Measurements from ENCODE around the gene RNASE8. TPM values are rescaled to one million over a fixed set of nuclear protein-coding genes. Genes with fewer than 3 reads are reported as not detected.

RNASE8 gene
- polyA plus RNA-seq, 1 donor from 2014 or later = not detected

DNA sequence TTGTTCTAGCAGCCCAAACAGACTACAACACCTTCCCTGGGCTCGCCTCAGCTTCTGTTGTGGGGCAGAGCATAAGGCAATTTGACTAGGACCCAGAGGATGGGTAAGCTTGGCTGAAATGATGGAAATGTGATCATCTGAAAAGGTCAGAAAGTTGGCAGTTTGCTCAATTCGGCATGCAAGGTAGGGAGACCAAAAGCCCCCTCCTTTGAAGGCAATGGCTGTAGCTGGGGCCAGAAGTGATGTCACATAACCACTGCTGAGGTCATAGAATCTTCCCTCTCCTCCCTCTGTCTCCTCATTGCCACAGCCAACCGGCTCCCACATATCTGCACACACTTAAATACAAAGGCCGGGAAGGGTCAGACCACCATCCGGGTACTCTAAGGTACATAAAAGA is 27.7 kb upstream of the RNASE8 start, which contains the start of gene TPPP2:
Gene TPPP2, plus strand, starts transcription at position 301 of the 400 bp plus-strand sequence. CDS start 365 bp downstream, outside the sequence.
- no peaks in the 10 kb centered on the region for H4K20me1 ChIP-seq (ENCODE audit: insufficient read depth)
- no peaks in the 10 kb centered on the region for H3K36me3 ChIP-seq (ENCODE audit: insufficient read depth, low read length)
- no peaks in the 10 kb centered on the region for H3K79me2 ChIP-seq (replicated peaks; ENCODE audit: insufficient read depth, low read length)
- no peak within 1 kb of the TSS for H3K4me2 ChIP-seq (ENCODE audit: low read length)
- no peak within 1 kb of the TSS for H2AFZ ChIP-seq (ENCODE audit: low read depth, low read length)
- H3K9me3 ChIP-seq (ENCODE audit: low read length) = no peaks in the 10 kb centered on the region
- H3F3A ChIP-seq (ENCODE audit: insufficient read depth, low read length, poor library complexity, severe bottlenecking) = no peaks in the 10 kb centered on the region
- no peak within 1 kb of the TSS for H3K9ac ChIP-seq (ENCODE audit: low read length)
- H3K9me2 ChIP-seq (ENCODE audit: insufficient read depth, low read length) = no peaks in the 10 kb centered on the region
- H3K4me3 ChIP-seq (ENCODE audit: low read length) = no peak within 1 kb of the TSS
- TF ChIP-seq POLR2AphosphoS5 (IDR thresholded peaks at IDR 0.05) = no peak
- TF ChIP-seq, protein P1, sequence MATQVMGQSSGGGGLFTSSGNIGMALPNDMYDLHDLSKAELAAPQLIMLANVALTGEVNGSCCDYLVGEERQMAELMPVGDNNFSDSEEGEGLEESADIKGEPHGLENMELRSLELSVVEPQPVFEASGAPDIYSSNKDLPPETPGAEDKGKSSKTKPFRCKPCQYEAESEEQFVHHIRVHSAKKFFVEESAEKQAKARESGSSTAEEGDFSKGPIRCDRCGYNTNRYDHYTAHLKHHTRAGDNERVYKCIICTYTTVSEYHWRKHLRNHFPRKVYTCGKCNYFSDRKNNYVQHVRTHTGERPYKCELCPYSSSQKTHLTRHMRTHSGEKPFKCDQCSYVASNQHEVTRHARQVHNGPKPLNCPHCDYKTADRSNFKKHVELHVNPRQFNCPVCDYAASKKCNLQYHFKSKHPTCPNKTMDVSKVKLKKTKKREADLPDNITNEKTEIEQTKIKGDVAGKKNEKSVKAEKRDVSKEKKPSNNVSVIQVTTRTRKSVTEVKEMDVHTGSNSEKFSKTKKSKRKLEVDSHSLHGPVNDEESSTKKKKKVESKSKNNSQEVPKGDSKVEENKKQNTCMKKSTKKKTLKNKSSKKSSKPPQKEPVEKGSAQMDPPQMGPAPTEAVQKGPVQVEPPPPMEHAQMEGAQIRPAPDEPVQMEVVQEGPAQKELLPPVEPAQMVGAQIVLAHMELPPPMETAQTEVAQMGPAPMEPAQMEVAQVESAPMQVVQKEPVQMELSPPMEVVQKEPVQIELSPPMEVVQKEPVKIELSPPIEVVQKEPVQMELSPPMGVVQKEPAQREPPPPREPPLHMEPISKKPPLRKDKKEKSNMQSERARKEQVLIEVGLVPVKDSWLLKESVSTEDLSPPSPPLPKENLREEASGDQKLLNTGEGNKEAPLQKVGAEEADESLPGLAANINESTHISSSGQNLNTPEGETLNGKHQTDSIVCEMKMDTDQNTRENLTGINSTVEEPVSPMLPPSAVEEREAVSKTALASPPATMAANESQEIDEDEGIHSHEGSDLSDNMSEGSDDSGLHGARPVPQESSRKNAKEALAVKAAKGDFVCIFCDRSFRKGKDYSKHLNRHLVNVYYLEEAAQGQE (IDR thresholded peaks at IDR 0.05; ENCODE audit: borderline replicate concordance) = no peak
- no peak for TF ChIP-seq EZH2 (IDR thresholded peaks at IDR 0.05; ENCODE audit: borderline replicate concordance, insufficient read depth, low read length, poor library complexity, severe bottlenecking)
- TF ChIP-seq MXI1 (conservative IDR thresholded peaks at IDR 0.05; ENCODE audit: poor library complexity, severe bottlenecking) = no peak
- TF ChIP-seq RAD21 (conservative IDR thresholded peaks at IDR 0.05) = no peak
- TF ChIP-seq SMC3 (conservative IDR thresholded peaks at IDR 0.05; ENCODE audit: poor library complexity) = no peak
- H3K27me3 ChIP-seq (ENCODE audit: insufficient read depth, low read depth, low read length) = peaks cover 4% of the 10 kb centered on the region
- H3K27ac ChIP-seq (ENCODE audit: low read length) = no peak within 1 kb of the TSS

DNA sequence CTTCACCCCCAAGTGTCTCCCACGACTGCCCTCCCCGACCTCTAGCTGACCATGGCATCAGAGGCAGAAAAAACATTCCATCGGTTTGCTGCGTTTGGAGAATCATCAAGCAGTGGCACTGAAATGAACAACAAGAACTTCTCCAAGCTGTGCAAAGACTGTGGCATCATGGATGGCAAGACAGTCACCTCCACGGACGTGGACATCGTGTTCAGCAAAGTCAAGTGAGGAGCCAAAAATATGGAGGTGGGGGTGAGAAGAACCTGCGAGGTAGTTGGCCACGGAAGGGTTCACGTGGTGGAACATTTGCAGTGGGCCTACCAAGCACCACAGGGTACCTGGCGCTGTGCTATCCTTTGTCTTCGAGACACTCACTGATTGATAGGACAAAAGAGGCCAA is 27.1 kb upstream of the RNASE8 start:
- H3K9ac ChIP-seq (ENCODE audit: low read length) = no peak overlapping the region
- no peak overlapping the region for H3K4me2 ChIP-seq (ENCODE audit: low read length)
- no peaks in the 10 kb centered on the region for H3K9me2 ChIP-seq (ENCODE audit: insufficient read depth, low read length)
- no peaks in the 10 kb centered on the region for H3K79me2 ChIP-seq (replicated peaks; ENCODE audit: insufficient read depth, low read length)
- H3K27ac ChIP-seq (ENCODE audit: low read length) = no peak overlapping the region
- H2AFZ ChIP-seq (ENCODE audit: low read depth, low read length) = no peak overlapping the region
- H4K20me1 ChIP-seq (ENCODE audit: insufficient read depth) = no peaks in the 10 kb centered on the region
- H3K27me3 ChIP-seq (ENCODE audit: insufficient read depth, low read depth, low read length) = no peaks in the 10 kb centered on the region
- no peak overlapping the region for H3K4me3 ChIP-seq (ENCODE audit: low read length)
- no peaks in the 10 kb centered on the region for H3K9me3 ChIP-seq (ENCODE audit: low read length)
- no peaks in the 10 kb centered on the region for H3K36me3 ChIP-seq (ENCODE audit: insufficient read depth, low read length)
- TF ChIP-seq TAF1 (IDR thresholded peaks at IDR 0.05; ENCODE audit: low read depth) = no peak
- TF ChIP-seq, protein P1 (IDR thresholded peaks at IDR 0.05; ENCODE audit: borderline replicate concordance) = no peak
- no peak for TF ChIP-seq RAD21 (conservative IDR thresholded peaks at IDR 0.05)
- TF ChIP-seq, protein P2, sequence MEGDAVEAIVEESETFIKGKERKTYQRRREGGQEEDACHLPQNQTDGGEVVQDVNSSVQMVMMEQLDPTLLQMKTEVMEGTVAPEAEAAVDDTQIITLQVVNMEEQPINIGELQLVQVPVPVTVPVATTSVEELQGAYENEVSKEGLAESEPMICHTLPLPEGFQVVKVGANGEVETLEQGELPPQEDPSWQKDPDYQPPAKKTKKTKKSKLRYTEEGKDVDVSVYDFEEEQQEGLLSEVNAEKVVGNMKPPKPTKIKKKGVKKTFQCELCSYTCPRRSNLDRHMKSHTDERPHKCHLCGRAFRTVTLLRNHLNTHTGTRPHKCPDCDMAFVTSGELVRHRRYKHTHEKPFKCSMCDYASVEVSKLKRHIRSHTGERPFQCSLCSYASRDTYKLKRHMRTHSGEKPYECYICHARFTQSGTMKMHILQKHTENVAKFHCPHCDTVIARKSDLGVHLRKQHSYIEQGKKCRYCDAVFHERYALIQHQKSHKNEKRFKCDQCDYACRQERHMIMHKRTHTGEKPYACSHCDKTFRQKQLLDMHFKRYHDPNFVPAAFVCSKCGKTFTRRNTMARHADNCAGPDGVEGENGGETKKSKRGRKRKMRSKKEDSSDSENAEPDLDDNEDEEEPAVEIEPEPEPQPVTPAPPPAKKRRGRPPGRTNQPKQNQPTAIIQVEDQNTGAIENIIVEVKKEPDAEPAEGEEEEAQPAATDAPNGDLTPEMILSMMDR (IDR thresholded peaks at IDR 0.05; ENCODE audit: poor library complexity, severe bottlenecking) = no peak
- no peak for TF ChIP-seq MXI1 (conservative IDR thresholded peaks at IDR 0.05; ENCODE audit: poor library complexity, severe bottlenecking)
- TF ChIP-seq SMC3 (conservative IDR thresholded peaks at IDR 0.05; ENCODE audit: poor library complexity) = no peak
- TF ChIP-seq POLR2AphosphoS5 (IDR thresholded peaks at IDR 0.05) = no peak
- TF ChIP-seq EP300 (conservative IDR thresholded peaks at IDR 0.05; ENCODE audit: poor library complexity, severe bottlenecking) = no peak
- no peak for TF ChIP-seq EZH2 (IDR thresholded peaks at IDR 0.05; ENCODE audit: borderline replicate concordance, insufficient read depth, low read length, poor library complexity, severe bottlenecking)
- no peaks in the 10 kb centered on the region for H3F3A ChIP-seq (ENCODE audit: insufficient read depth, low read length, poor library complexity, severe bottlenecking)
